Right lobe of liver (tissue), 6 donors: ENCODE measurements around the gene SLC7A8. TPM values are rescaled to one million over a fixed set of nuclear protein-coding genes. Genes with fewer than 3 reads are reported as not detected.

Experiments
- ATAC-seq, 4 donors: fragments of 200-7000 bp; cut with Tn5 transposase; one replicate each; pipeline ENCODE4 v1.9.1; 2020; ENCODE audit warnings: mild to moderate bottlenecking in 4 of 4, moderate library complexity in 4 of 4
- DNase-seq, 3 donors: peaks; one replicate each; pipeline ENCODE4 v3.0.0-alpha.2; 2020
- H3K27ac ChIP-seq, 3 donors: fragments of 200-600 bp; one replicate each; pipeline ENCODE4 v1.8.0; 2022
- H3K27me3 ChIP-seq, 2 donors: fragments of 200-600 bp; one replicate each; pipeline ENCODE4 v1.8.0; 2022
- H3K36me3 ChIP-seq, 4 donors: fragments of 200-600 bp; sonication (generic) in 1 of 4; one replicate each; pipeline versions ENCODE4 v1.5.1 to v1.8.0; 2017 to 2022; ENCODE audit warnings: control low read depth in 1 of 4
- H3K4me1 ChIP-seq, 4 donors: fragments of 200-600 bp; sonication (generic) in 1 of 4; one replicate each; pipeline versions ENCODE4 v1.5.1 to v1.8.0; 2017 to 2022; ENCODE audit warnings: control low read depth in 1 of 4
- H3K4me3 ChIP-seq, 3 donors: fragments of 200-600 bp; one replicate each; pipeline ENCODE4 v1.8.0; 2022
- H3K9me3 ChIP-seq, 4 donors: fragments of 200-600 bp; sonication (generic) in 1 of 4; one replicate each; pipeline versions ENCODE4 v1.5.1 to v1.8.0; 2017 to 2022; ENCODE audit warnings: control low read depth in 1 of 4
- POLR2A ChIP-seq: fragments of 450-650 bp; IDR thresholded peaks from one replicate; pipeline ENCODE4 v1.6.1; 2017; ENCODE audit warnings: antibody characterized with exemption, mild to moderate bottlenecking
- WGBS: methylation state at CpG from one replicate; pipeline ENCODE4 v1.1.6; 2018; ENCODE audit warnings: low coverage, low lambda C conversion rate; ENCODE audit not compliant: insufficient coverage; ENCODE audit errors: missing lambda C conversion rate; 5-methylcytosine and 5-hydroxymethylcytosine counted together
- intact Hi-C, 2 donors: fragments of 100-400 bp; cut with DNase I; formaldehyde crosslinking; loops; one replicate each; pipeline versions ENCODE4 v1.11.2 to v1.14.1; 2022
- total RNA-seq, 6 experiments: library from RNA; depleted of rRNA in 2 of 6; stranded (reverse); fragments of >200 nt in 2 of 6; fragmentation: NEBNext Ultra II Directional in 3 of 6; extraction: Animal tissue kit (Norgen Biotek cat#: 25700) in 3 of 6; gene quantifications; one replicate each; pipeline versions ENCODE4 v1.1.0 to v1.2.4, GENCODE V29; 2016 to 2023
- TF ChIP-seq, protein P1 (sequence below), 4 donors: fragments of 200-600 bp in 3 of 4; fragments of 450-650 bp in 1 of 4; IDR thresholded peaks; one replicate each; pipeline versions ENCODE4 v1.5.1 to v1.8.0; 2016 to 2022; ENCODE audit warnings: antibody characterized with exemption in 4 of 4, mild to moderate bottlenecking in 2 of 4
- donor health status: DM: no; HTN: yes; CAD: no.
- donor health status: DM: no; HTN: no; CAD: no.
- donor health status: DM: no; HTN: no; CAD: no.
- donor health status: DM: no; HTN: yes; CAD: no.
- donor health status: DM: no; HTN: yes; CAD: no.

Gene SLC7A8
- total RNA-seq, 6 experiments from 2014 or later, result 3.2 to 10.1 (median 4.4) TPM

DNA sequence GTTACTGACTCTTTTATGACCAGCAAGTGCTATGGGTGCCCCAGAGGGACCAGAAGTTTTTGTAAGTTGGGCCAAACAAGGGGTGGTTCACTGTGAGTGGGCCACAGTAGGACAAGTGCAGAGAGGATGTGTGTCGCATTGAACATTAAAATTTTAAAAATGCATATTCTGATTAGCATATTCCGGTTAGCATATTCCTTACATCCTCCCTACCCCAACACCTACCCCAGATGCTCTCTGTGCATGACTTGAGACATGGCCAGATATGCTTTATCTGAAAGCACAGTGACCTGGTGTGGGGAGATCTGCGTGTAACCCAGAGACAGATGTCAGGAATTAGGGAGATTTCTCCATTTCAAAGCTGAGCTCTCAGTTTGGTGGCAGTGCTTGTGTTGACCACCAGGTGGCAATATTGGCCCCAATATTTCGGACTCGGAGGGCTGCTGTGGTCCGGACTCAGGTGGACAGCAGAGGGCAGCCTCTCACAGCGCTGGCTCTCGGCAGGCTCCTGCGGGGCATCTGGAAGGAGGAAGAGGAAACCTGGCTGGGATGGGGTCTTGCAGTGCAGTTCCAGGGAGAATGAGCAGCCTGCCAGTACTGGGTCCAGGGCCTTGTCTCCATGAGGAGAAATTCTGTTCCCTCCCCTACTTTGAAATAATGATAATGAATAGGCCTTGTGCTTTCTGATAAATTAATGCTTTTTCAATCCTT is 62.8 kb downstream of the SLC7A8 start:
- 15% methylated on average over 9 of the region's 9 CpGs for WGBS
- H3K27ac ChIP-seq, result no peak overlapping the region

DNA sequence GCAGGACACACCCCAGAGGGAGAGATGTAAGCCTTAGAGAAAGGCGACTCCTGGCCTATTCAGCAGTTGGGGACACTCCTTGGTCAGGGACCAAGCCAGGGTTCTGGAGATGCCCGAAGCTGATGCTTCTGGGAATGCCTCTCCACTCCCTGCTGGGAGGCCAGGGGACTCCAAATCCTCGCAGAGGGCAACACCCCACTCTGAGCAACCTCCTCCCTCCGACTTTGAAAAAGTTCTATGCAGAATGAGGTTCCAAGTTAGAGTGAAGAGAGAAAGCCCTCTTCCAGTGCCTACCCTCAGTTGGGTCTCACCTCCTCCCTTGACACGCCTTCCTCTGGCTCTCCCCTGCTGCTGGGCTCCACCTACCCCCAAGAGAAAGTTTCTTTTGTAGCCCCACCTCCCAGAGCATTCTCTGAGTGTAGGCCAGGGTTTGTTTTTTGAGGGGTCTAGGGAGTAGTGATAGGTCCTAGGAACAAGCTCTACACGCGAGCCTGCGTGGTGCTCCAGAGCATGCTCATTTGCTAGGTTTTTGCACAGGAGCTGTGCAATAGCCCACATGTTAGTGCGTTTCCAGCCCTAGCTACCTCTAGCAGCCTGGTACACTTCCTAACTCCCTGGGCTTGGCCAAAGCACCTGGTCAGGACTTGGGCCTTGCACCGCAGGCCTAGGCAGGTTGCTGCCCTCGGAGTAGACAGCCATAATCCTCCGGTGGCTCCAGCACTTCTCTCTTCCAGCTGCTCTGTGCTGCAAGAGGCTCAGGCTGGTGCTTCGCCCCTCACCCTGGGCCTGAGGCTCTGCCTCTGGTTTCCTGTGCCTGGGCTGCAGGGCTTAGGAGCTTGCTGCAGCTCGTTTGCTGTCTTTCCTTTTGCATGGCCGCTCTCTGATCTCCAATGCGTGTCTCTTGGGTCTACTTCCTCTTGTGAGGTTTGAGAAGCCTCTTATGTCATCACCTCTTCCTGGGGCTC is 63.8 kb downstream of the SLC7A8 start:
- DNase-seq, result no peak
- ATAC-seq, result no peak
- 50% methylated on average over 8 of the region's 16 CpGs for WGBS
- TF ChIP-seq, protein P1, sequence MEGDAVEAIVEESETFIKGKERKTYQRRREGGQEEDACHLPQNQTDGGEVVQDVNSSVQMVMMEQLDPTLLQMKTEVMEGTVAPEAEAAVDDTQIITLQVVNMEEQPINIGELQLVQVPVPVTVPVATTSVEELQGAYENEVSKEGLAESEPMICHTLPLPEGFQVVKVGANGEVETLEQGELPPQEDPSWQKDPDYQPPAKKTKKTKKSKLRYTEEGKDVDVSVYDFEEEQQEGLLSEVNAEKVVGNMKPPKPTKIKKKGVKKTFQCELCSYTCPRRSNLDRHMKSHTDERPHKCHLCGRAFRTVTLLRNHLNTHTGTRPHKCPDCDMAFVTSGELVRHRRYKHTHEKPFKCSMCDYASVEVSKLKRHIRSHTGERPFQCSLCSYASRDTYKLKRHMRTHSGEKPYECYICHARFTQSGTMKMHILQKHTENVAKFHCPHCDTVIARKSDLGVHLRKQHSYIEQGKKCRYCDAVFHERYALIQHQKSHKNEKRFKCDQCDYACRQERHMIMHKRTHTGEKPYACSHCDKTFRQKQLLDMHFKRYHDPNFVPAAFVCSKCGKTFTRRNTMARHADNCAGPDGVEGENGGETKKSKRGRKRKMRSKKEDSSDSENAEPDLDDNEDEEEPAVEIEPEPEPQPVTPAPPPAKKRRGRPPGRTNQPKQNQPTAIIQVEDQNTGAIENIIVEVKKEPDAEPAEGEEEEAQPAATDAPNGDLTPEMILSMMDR (IDR thresholded peaks at IDR 0.05), result no peak
- TF ChIP-seq POLR2A, result no peak
- intact Hi-C loops, result loop anchor here in 1 of 2 donors (5.0 to 10.0 kb wide), 2 partner anchors 68 to 265 kb away; no protein-coding TSS in a partner anchor
- H3K9me3 ChIP-seq, result no peaks in the 10 kb centered on the region
- H3K4me3 ChIP-seq, result no peak overlapping the region
- no peaks in the 10 kb centered on the region for H3K36me3 ChIP-seq
- H3K27me3 ChIP-seq, result no peaks in the 10 kb centered on the region
- H3K4me1 ChIP-seq, result no peaks in the 10 kb centered on the region
- H3K27ac ChIP-seq, result no peak overlapping the region

More for the DNA sequence above, 62.8 kb downstream of the SLC7A8 start:
- Histone ChIP-seq H3K4me3 (no peak overlapping the region), H3K9me3 (no peaks in the 10 kb centered on the region), H3K4me1 (no peaks in the 10 kb centered on the region), H3K36me3 (no peaks in the 10 kb centered on the region), H3K27me3 (no peaks in the 10 kb centered on the region)
- DNase-seq, result peak; percentile 89 to 91 (median 90)
- intact Hi-C loops, result loop anchor here in 1 of 2 donors (10.0 kb wide), 1 partner anchor 264 kb away; no protein-coding TSS in a partner anchor
- ATAC-seq, result peak; percentile 96 to 99 (median 98)
- TF ChIP-seq POLR2A, result no peak
- TF ChIP-seq, protein P1 (IDR thresholded peaks at IDR 0.05), result peak; percentile 100

DNA sequence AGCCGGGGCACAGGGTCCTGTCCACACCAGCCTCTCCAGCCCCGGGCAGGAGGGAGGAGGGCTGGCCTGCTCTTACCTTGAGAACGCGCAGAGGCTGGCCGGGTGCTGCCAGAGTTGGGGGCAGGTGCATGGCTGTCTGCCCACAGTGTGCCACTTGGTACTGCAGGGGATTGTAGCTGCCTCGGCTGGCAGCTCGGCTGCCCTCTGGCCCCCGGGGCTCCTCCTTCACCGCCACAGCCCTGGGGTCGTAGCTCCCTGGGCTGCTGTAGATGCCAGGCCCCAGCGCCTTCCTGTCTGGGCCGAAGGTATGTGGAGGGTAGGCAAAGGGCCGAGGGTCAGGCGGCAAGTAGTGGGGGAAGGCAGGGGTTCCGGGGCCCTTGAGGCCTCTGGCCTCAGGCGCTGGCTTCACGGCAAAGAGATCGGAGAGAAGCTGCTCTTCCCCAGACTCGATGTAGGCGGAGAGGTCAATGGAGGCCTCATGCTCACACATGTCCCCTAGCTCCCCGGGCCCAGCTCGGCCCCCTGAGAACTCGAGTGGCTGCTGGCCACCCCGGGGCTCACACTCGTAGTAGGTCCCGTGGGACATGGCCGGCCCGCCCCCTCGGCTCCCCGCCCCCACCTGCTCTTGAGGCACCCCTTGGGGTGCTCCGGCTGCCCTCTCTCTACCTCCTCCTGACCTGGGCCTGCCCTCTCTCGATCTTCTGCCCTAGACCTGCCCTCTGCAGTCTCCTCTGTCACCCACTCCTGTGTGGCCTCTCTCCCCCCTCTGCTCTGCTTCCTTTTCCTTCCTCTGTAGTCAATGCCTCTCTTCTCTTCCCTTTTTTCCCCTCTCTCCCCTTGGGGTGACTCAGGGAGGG is 64.7 kb downstream of the SLC7A8 start, which contains the start of gene CEBPE:
Gene CEBPE (minus strand): TSS at position 750 of the 857 bp plus-strand sequence. CDS start 164 bp downstream, at position 586.
- ATAC-seq (no peak), DNase-seq (no peak)
- Histone ChIP-seq H3K27me3 (no peaks in the 10 kb centered on the region), H3K4me3 (no peak within 1 kb of the TSS), H3K4me1 (no peaks in the 10 kb centered on the region), H3K36me3 (no peaks in the 10 kb centered on the region), H3K9me3 (no peaks in the 10 kb centered on the region), H3K27ac (no peak within 1 kb of the TSS)
- intact Hi-C loops, result loop anchor here in 1 of 2 donors (5.0 kb wide), 1 partner anchor 69 kb away; no protein-coding TSS in a partner anchor
- 52% methylated on average over 3 of the region's 32 CpGs for WGBS
- TF ChIP-seq, protein P1 (IDR thresholded peaks at IDR 0.05), result no peak
- no peak for TF ChIP-seq POLR2A
